ENCODE measurements around the gene TGFBRAP1. TPM values are rescaled to one million over a fixed set of nuclear protein-coding genes. Genes with fewer than 3 reads are reported as not detected.

Gene TGFBRAP1
- total and polyA plus RNA-seq, 2 donors (not counting 3 experiments of a cell fraction or from before 2014, with no cell fraction given), result 25.4 to 37.6 TPM

DNA sequence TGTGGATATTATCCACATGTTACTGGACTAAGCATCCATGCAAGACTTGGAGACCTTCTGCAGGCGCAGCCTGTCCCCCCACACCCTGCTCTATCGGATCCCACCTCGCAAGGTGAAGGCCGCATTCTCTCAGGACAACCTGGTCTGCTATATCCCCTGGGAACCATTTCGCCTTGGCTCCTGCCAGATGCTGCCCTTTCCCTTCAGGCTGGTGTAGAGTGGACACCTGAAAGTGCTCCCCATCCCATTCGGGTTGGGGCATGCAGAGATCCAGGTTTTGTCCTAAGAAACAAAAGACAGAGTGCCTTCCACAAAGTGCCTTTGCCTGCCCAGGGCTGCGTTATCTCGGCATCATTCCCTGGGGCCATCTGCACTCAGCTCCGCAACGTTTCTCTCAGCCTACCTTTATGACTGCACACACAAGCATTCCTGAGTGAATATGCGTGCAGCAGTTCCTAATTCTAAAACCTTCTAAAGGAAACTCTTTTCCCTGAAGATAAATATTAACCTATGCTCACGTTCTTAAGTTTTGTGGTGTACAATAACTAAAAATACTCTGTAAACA, 48.8 kb upstream of the TGFBRAP1 start:
- CTCF ChIA-PET, result interaction anchor here (0.7 to 4.5 kb wide), 2 partner anchors 17 to 143 kb away, joined by 3 to 16 read pairs; no protein-coding TSS in a partner anchor
- no peaks in the 10 kb centered on the region for H4K20me1 ChIP-seq (replicated peaks; ENCODE audit: control insufficient read depth, extremely low read depth, insufficient read depth, low read length)
- no peak overlapping the region for H3K4me2 ChIP-seq (ENCODE audit: insufficient read depth, low read length)
- FAIRE-seq (no peak), DNase-seq (ENCODE audit: low read depth, low spot score) (no peak)
- intact Hi-C loops (cut with micrococcal nuclease), result no loop called here
- no peak overlapping the region for H2AFZ ChIP-seq (ENCODE audit: low read depth, low read length)
- peak overlapping the region; percentile 7 for H3K27ac ChIP-seq (ENCODE audit: insufficient read depth, low read depth, low read length)
- peaks cover 41 to 49% of the 10 kb centered on the region in 2 experiments for H3K36me3 ChIP-seq (ENCODE audit: control insufficient read depth in 2 of 2, extremely low read depth in 1 of 2, insufficient read depth in 2 of 2, low read length in 2 of 2)
- H3K9me3 ChIP-seq (replicated peaks; ENCODE audit: control insufficient read depth, insufficient read depth, low read length), result no peaks in the 10 kb centered on the region
- no peaks in the 10 kb centered on the region for H3K27me3 ChIP-seq (ENCODE audit: control insufficient read depth in 2 of 2, insufficient read depth in 2 of 2, low read length in 2 of 2)
- POLR2A ChIA-PET, result interaction anchor here (1.1 kb wide), 1 partner anchor 11 kb away, joined by 3 read pairs; no protein-coding TSS in a partner anchor
- H3K9ac ChIP-seq (replicated peaks; ENCODE audit: extremely low read depth, insufficient read depth, low read length), result no peak overlapping the region
- no peak overlapping the region for H3K4me3 ChIP-seq (replicated peaks in 1 of 3; ENCODE audit: insufficient read depth in 1 of 3, low read depth in 1 of 3, low read length in 3 of 3)
- dilution Hi-C loops (cut with MboI; ENCODE audit: extremely low pct_ligation_motif_present, low sequenced_read_pairs), result no loop called here
- peaks cover 82% of the 10 kb centered on the region for H3K4me1 ChIP-seq (ENCODE audit: control insufficient read depth, extremely low read depth, insufficient read depth, low read length)
- TF ChIP-seq FOS (IDR thresholded peaks at IDR 0.05; ENCODE audit: borderline replicate concordance, insufficient read depth, low read length), result no peak
- TF ChIP-seq POLR2A (IDR thresholded peaks at IDR 0.05; ENCODE audit: low read depth, low read length), result no peak
- no peak for TF ChIP-seq JUN (IDR thresholded peaks at IDR 0.05; ENCODE audit: borderline replicate concordance, insufficient read depth, insufficient read length, low read depth)
- TF ChIP-seq, protein P1, sequence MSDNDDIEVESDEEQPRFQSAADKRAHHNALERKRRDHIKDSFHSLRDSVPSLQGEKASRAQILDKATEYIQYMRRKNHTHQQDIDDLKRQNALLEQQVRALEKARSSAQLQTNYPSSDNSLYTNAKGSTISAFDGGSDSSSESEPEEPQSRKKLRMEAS (IDR thresholded peaks at IDR 0.05; ENCODE audit: insufficient read depth, insufficient read length), result no peak
- TF ChIP-seq GATA2 (IDR thresholded peaks at IDR 0.05; ENCODE audit: insufficient read depth, insufficient read length, low read depth, low read length), result no peak
- peak; percentile 26 for TF ChIP-seq POLR2AphosphoS5 (IDR thresholded peaks at IDR 0.05; ENCODE audit: insufficient read depth, low read depth, low read length)
- TF ChIP-seq, protein P2, sequence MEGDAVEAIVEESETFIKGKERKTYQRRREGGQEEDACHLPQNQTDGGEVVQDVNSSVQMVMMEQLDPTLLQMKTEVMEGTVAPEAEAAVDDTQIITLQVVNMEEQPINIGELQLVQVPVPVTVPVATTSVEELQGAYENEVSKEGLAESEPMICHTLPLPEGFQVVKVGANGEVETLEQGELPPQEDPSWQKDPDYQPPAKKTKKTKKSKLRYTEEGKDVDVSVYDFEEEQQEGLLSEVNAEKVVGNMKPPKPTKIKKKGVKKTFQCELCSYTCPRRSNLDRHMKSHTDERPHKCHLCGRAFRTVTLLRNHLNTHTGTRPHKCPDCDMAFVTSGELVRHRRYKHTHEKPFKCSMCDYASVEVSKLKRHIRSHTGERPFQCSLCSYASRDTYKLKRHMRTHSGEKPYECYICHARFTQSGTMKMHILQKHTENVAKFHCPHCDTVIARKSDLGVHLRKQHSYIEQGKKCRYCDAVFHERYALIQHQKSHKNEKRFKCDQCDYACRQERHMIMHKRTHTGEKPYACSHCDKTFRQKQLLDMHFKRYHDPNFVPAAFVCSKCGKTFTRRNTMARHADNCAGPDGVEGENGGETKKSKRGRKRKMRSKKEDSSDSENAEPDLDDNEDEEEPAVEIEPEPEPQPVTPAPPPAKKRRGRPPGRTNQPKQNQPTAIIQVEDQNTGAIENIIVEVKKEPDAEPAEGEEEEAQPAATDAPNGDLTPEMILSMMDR (IDR thresholded peaks at IDR 0.05; ENCODE audit: extremely low read depth in 1 of 2, insufficient read depth in 1 of 2, low read depth in 1 of 2, low read length in 2 of 2), result no peak
- H3K79me2 ChIP-seq (ENCODE audit: control insufficient read depth, insufficient read depth, low read length), result peaks cover 93% of the 10 kb centered on the region
- no peaks in the 10 kb centered on the region for H3K9me1 ChIP-seq (replicated peaks; ENCODE audit: control insufficient read depth, extremely low read depth, insufficient read depth, low read length)
- BruUV-seq (replicated peaks), result no TSS peak
